ENCODE results near the gene GOLGA6L25. TPM values are rescaled to one million over a fixed set of nuclear protein-coding genes. Genes with fewer than 3 reads are reported as not detected.
"Not testable (repeated sequence)": the region's sequence is repeated elsewhere in the genome, so short reads cannot be mapped to it uniquely, and the experiment has no call there.

The GOLGA6L25 gene
- total RNA-seq, 1 experiment from 2014 or later: not detected

DNA sequence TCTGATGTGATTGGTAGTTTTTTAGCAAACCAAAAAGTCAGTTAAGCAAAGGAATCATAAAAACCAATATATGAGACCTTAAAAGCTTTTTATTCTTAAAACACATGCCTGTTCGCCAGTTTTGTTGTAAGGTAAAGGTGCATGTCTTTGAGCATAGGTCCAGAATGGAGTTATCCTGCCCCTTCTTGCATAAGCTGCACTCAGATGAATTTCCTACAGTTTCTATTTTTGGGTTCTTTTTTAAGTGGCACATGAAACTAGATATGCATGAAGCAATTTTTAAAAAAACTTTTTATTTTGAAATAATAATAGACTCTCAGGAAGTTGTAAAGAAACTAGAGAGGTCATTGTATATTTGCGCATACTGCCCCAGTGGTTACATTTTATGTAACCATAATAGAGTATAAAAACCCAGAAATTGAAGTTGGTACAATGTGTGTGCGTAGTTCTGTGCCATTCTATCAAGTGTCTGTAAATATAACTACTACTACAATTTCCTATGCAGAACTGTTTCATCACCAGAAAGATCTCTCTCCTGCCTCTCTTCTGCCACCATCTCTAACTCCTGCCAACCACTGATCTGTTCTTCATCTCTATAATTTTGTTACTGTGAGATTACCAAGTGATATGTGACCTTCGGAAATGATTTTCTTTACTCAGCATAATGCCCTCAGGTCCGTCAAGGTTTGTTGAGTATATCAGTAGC is 40.2 kb downstream of the GOLGA6L25 start:
- DNase-seq (ENCODE audit: unreplicated experiment); H3K27me3 Mint-ChIP-seq (ENCODE audit: insufficient read depth, unreplicated experiment); H3K4me1 Mint-ChIP-seq (ENCODE audit: insufficient read depth, unreplicated experiment); CTCF ChIA-PET; H3K36me3 Mint-ChIP-seq (ENCODE audit: insufficient read depth, unreplicated experiment); POLR2A ChIA-PET; H3K4me3 Mint-ChIP-seq (ENCODE audit: unreplicated experiment); H3K9me3 Mint-ChIP-seq (ENCODE audit: unreplicated experiment); BruUV-seq (replicated peaks); H3K27ac Mint-ChIP-seq (ENCODE audit: low read depth, unreplicated experiment); intact Hi-C loops (cut with micrococcal nuclease): not testable (repeated sequence)

- H3K27ac Mint-ChIP-seq (ENCODE audit: low read depth, unreplicated experiment); intact Hi-C loops (cut with micrococcal nuclease); DNase-seq (ENCODE audit: unreplicated experiment); H3K9me3 Mint-ChIP-seq (ENCODE audit: unreplicated experiment); H3K4me1 Mint-ChIP-seq (ENCODE audit: insufficient read depth, unreplicated experiment); CTCF ChIA-PET; POLR2A ChIA-PET; H3K27me3 Mint-ChIP-seq (ENCODE audit: insufficient read depth, unreplicated experiment); H3K4me3 Mint-ChIP-seq (ENCODE audit: unreplicated experiment); BruUV-seq (replicated peaks): not testable (repeated sequence)
- H3K36me3 Mint-ChIP-seq (ENCODE audit: insufficient read depth, unreplicated experiment): peaks cover 15% of the 10 kb centered on the region
Observed at GRCh38 chr15:28597471-28597870, 44.1 kb downstream of the GOLGA6L25 start.

GRCh38 chr15:28598209-28598608 is 44.8 kb downstream of the GOLGA6L25 start:
- H3K9me3 Mint-ChIP-seq (ENCODE audit: unreplicated experiment); BruUV-seq (replicated peaks); H3K4me3 Mint-ChIP-seq (ENCODE audit: unreplicated experiment); intact Hi-C loops (cut with micrococcal nuclease); H3K4me1 Mint-ChIP-seq (ENCODE audit: insufficient read depth, unreplicated experiment); CTCF ChIA-PET; POLR2A ChIA-PET; DNase-seq (ENCODE audit: unreplicated experiment); H3K27ac Mint-ChIP-seq (ENCODE audit: low read depth, unreplicated experiment); H3K27me3 Mint-ChIP-seq (ENCODE audit: insufficient read depth, unreplicated experiment): not testable (repeated sequence)
- peaks cover 15% of the 10 kb centered on the region for H3K36me3 Mint-ChIP-seq (ENCODE audit: insufficient read depth, unreplicated experiment)

DNA sequence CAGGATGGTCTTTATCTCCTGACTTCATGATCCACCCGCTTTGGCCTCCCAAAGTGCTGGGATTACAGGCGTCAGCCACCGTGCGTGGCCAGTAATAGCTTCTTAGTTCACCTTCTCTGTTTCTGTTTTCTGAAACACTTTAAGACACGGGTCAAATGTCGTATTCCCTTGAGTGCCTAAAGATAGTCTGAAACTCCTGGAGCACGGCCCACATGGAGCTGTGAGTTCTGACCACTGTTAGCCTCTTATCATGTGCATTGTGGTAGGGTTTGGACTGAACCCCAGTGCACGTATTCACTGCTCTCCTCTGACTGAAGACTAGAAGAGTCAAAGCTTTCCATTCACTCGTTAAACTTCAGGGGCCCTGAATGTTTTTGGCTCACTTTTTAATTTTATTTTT is 48.8 kb downstream of the GOLGA6L25 start:
- CTCF ChIA-PET; H3K4me1 Mint-ChIP-seq (ENCODE audit: insufficient read depth, unreplicated experiment); intact Hi-C loops (cut with micrococcal nuclease); H3K27me3 Mint-ChIP-seq (ENCODE audit: insufficient read depth, unreplicated experiment); H3K27ac Mint-ChIP-seq (ENCODE audit: low read depth, unreplicated experiment); H3K9me3 Mint-ChIP-seq (ENCODE audit: unreplicated experiment); H3K4me3 Mint-ChIP-seq (ENCODE audit: unreplicated experiment); BruUV-seq (replicated peaks); POLR2A ChIA-PET; DNase-seq (ENCODE audit: unreplicated experiment): not testable (repeated sequence)
- peaks cover 15% of the 10 kb centered on the region for H3K36me3 Mint-ChIP-seq (ENCODE audit: insufficient read depth, unreplicated experiment)

Other genes starting within 250 kb of the GOLGA6L25 start
- gene HERC2, start 231.4 kb upstream of the GOLGA6L25 start, total RNA-seq (2022): 64.5 and 65.2 TPM in 2 replicates
- gene GOLGA6L24, start 195.5 kb upstream of the GOLGA6L25 start, total RNA-seq (2022): not detected in 2 replicates
- gene GOLGA8F, start 174.9 kb upstream of the GOLGA6L25 start, total RNA-seq (2022): 0.15 TPM in 1 of 2 replicates, not detected in the other
- gene GOLGA8G, start 20.6 kb upstream of the GOLGA6L25 start, total RNA-seq (2022): 0.09 TPM in 1 of 2 replicates, not detected in the other
- gene GOLGA8M, start 158.9 kb downstream of the GOLGA6L25 start, total RNA-seq (2022): 1.2 and 1.6 TPM in 2 replicates

Measured in MCF 10A (cell line).